ENCODE results near the gene USP43.

DNA sequence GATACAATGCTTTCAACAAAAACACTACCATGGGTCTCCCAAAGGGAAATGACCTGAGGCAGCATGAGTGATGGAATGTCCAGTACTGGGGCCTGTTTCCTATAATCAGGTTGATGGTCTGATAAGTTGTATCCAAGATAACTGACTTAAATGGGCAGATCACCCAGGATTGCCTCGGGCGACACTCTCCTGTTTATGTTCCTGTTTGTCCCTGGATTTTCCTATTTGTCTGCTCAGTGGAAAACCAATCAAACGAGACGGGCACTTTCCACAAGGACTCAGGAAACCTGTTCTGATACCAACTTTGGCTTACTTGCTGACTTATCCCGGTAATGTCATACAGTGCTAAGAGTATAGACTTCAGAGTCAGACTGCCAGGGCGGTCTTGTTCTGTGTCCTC, 27.4 kb downstream of the USP43 start:
- no peak for TF ChIP-seq CTCF (conservative IDR thresholded peaks at IDR 0.05; ENCODE audit: low read depth, low read length)
- no peak for TF ChIP-seq EZH2 (IDR thresholded peaks at IDR 0.05; ENCODE audit: borderline replicate concordance, low read depth, low read length, poor library complexity, severe bottlenecking)
